Liver (tissue), 3 donors: Measurements from ENCODE around the gene DAPK3.

Source experiments
- ATF3 ChIP-seq: IDR thresholded peaks from 2 replicates; pipeline ENCODE4 v1.6.1; 2016; ENCODE audit warnings: antibody characterized with exemption
- CTCF ChIP-seq: fragments of 150-350 bp; IDR thresholded peaks from 2 replicates; pipeline ENCODE4 v1.5.1; 2017; ENCODE audit warnings: improper control_type of control experiment, low read depth, low read length; ENCODE audit not compliant: missing input control
- FOXA1 ChIP-seq: IDR thresholded peaks from 2 replicates; pipeline ENCODE4 v1.6.1; 2016; ENCODE audit warnings: antibody characterized with exemption
- GABPA ChIP-seq, 2 donors: IDR thresholded peaks in 1 of 2; conservative IDR thresholded peaks in 1 of 2; 2 replicates each; pipeline ENCODE4 v1.6.1; 2016; ENCODE audit warnings: antibody characterized with exemption in 2 of 2, mild to moderate bottlenecking in 1 of 2, moderate library complexity in 1 of 2
- HNF4G ChIP-seq: IDR thresholded peaks from 2 replicates; pipeline ENCODE4 v1.6.1; 2016; ENCODE audit warnings: antibody characterized with exemption
- JUND ChIP-seq, 2 donors: IDR thresholded peaks; 2 replicates each; pipeline ENCODE4 v1.6.1; 2016; ENCODE audit warnings: antibody characterized with exemption in 2 of 2
- MAX ChIP-seq: IDR thresholded peaks from 2 replicates; pipeline ENCODE4 v1.6.1; 2016; ENCODE audit warnings: antibody characterized with exemption
- RAD21 ChIP-seq, 2 donors: IDR thresholded peaks; 2 replicates each; pipeline ENCODE4 v1.6.1; 2016; ENCODE audit warnings: antibody characterized with exemption in 2 of 2, mild to moderate bottlenecking in 2 of 2
- REST ChIP-seq: IDR thresholded peaks from 2 replicates; pipeline ENCODE4 v1.6.1; 2016; ENCODE audit warnings: antibody characterized with exemption, mild to moderate bottlenecking
- RXRA ChIP-seq, 2 donors: IDR thresholded peaks; 2 replicates each; pipeline ENCODE4 v1.6.1; 2017 to 2018; ENCODE audit warnings: antibody characterized with exemption in 2 of 2, mild to moderate bottlenecking in 1 of 2
- SP1 ChIP-seq: IDR thresholded peaks from 2 replicates; pipeline ENCODE4 v1.6.1; 2018; ENCODE audit warnings: antibody characterized with exemption, mild to moderate bottlenecking
- TAF1 ChIP-seq: conservative IDR thresholded peaks from 2 replicates; pipeline ENCODE4 v1.6.1; 2016; ENCODE audit warnings: antibody characterized with exemption, mild to moderate bottlenecking
- YY1 ChIP-seq: IDR thresholded peaks from 2 replicates; pipeline ENCODE4 v1.6.1; 2016; ENCODE audit warnings: antibody characterized with exemption, mild to moderate bottlenecking
- ZBTB33 ChIP-seq: IDR thresholded peaks from 2 replicates; pipeline ENCODE4 v1.6.1; 2016; ENCODE audit warnings: antibody characterized with exemption
- donor health status: healthy.
- donor health status: healthy.

- TF ChIP-seq SP1 (no peak), CTCF (no peak), REST (no peak), RXRA (IDR thresholded peaks at IDR 0.05) (no peak), MAX (no peak), TAF1 (no peak), FOXA1 (no peak), ATF3 (no peak), RAD21 (IDR thresholded peaks at IDR 0.05) (no peak), GABPA (IDR thresholded peaks at IDR 0.05 in 1 of 2, conservative IDR thresholded peaks at IDR 0.05 in 1 of 2) (no peak), JUND (IDR thresholded peaks at IDR 0.05) (no peak), YY1 (no peak), HNF4G (no peak), ZBTB33 (no peak)
Measured at GRCh38 chr19:4013886-4014540, 43.1 kb upstream of the DAPK3 start.
